A673 (cell line): Measurements from ENCODE around the gene HSD11B2. TPM values are rescaled to one million over a fixed set of nuclear protein-coding genes. Genes with fewer than 3 reads are reported as not detected.
A peak's percentile ranks its signal among the peaks of the same experiment; 100 is the strongest.

Source experiments
- BruUV-seq: library from RNA; stranded (reverse); fragments of 400-500 nt; replicated peaks from 2 replicates; lab custom pipeline; 2021; lab: Mats Ljungman, UMichigan
- CTCF ChIA-PET: fragments of 300-600 bp; sonication (Branson Sonifier 250); formaldehyde crosslinking; loops from one replicate; lab custom pipeline; 2022; ENCODE audit warnings: antibody characterized with exemption; lab: Charles Lee
- POLR2A ChIA-PET: fragments of 300-600 bp; sonication (Branson Sonifier 250); formaldehyde crosslinking; loops from one replicate; lab custom pipeline; 2022; ENCODE audit warnings: antibody characterized with exemption; ENCODE audit not compliant: low non-redundant PET; lab: Charles Lee
- DNase-seq: peaks from one replicate; pipeline ENCODE4 v3.0.0-alpha.2; 2015; ENCODE audit warnings: low spot score
- H3K27ac ChIP-seq: fragments of 200-600 bp; sonication (generic); 2 replicates; pipeline ENCODE4 v1.5.1; 2016; ENCODE audit warnings: mixed run types, low read depth, mild to moderate bottlenecking, mixed read lengths, antibody characterized with exemption, low read length; ENCODE audit not compliant: poor library complexity, severe bottlenecking
- H3K27me3 ChIP-seq: fragments of 200-600 bp; sonication (generic); replicated peaks from 2 replicates; pipeline ENCODE4 v1.6.1; 2017; ENCODE audit warnings: mixed run types, low read depth, mild to moderate bottlenecking, mixed read lengths, antibody characterized with exemption, low read length; ENCODE audit not compliant: insufficient read depth, poor library complexity
- H3K36me3 ChIP-seq: fragments of 200-600 bp; sonication (generic); 2 replicates; pipeline ENCODE4 v1.6.1; 2016; ENCODE audit warnings: mixed run types, mild to moderate bottlenecking, mixed read lengths, antibody characterized with exemption, low read length; ENCODE audit not compliant: insufficient read depth, poor library complexity, severe bottlenecking
- H3K4me1 ChIP-seq: fragments of 200-600 bp; sonication (generic); 2 replicates; pipeline ENCODE4 v1.6.1; 2017; ENCODE audit warnings: mixed run types, mild to moderate bottlenecking, mixed read lengths, antibody characterized with exemption, low read length; ENCODE audit not compliant: insufficient read depth, poor library complexity, severe bottlenecking
- H3K4me3 ChIP-seq: fragments of 200-600 bp; sonication (generic); 2 replicates; pipeline ENCODE4 v1.5.1; 2016; ENCODE audit warnings: low read depth, mixed run types, mild to moderate bottlenecking, mixed read lengths, low read length; ENCODE audit not compliant: poor library complexity, severe bottlenecking
- H3K9me3 ChIP-seq: fragments of 200-600 bp; sonication (generic); 2 replicates; pipeline ENCODE4 v1.6.1; 2016; ENCODE audit warnings: mixed run types, low read depth, mild to moderate bottlenecking, mixed read lengths, antibody characterized with exemption, low read length; ENCODE audit not compliant: poor library complexity, severe bottlenecking
- EZH2 ChIP-seq: fragments of 200-600 bp; sonication (generic); IDR thresholded peaks from 2 replicates; pipeline ENCODE4 v1.6.1; 2017; ENCODE audit warnings: borderline replicate concordance, low read depth, mild to moderate bottlenecking, mixed read lengths, antibody characterized with exemption, low read length; ENCODE audit not compliant: poor library complexity, severe bottlenecking
- intact Hi-C: fragments of 100-400 bp; cut with micrococcal nuclease; formaldehyde crosslinking; loops from one replicate; pipeline ENCODE4 v1.10.0; 2022; ENCODE audit not compliant: unreplicated experiment
- total RNA-seq: library from RNA; stranded (reverse); gene quantifications from 2 replicates; pipeline ENCODE4 v1.2.3, GENCODE V29; 2021
- TF ChIP-seq, protein P1 (sequence below): fragments of 300-800, 200-600 bp; sonication (generic); conservative IDR thresholded peaks from 2 replicates; pipeline ENCODE4 v1.5.1; 2017; ENCODE audit warnings: low read depth, mild to moderate bottlenecking, antibody characterized with exemption, low read length, moderate library complexity, mixed read lengths

Gene HSD11B2
- total RNA-seq, 1 experiment from 2014 or later: 2.3 TPM

DNA sequence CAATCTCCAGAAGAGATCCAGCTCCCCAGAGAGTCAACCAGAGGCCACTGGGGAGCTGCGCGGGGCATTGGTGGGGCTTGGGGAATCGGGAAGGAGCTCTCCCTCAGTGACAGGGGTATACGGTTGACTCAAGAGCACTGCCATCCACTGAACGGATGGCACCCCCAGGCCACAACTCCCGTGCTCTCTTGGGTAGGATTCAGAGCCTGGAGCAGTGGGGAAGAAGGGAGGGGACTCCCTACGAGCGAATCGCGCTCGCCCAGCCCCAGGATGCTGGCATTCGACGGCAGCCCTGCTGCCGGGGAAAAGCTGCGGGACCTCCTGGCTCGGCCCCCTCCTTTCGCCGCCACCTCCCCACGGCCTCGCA lies 37.1 kb upstream of the HSD11B2 start:
- POLR2A ChIA-PET: no interaction called here
- DNase-seq: no peak
- no peak overlapping the region for H3K27ac ChIP-seq
- H3K36me3 ChIP-seq: no peaks in the 10 kb centered on the region
- H3K9me3 ChIP-seq: no peaks in the 10 kb centered on the region
- BruUV-seq: no TSS peak
- H3K27me3 ChIP-seq: peaks cover 8% of the 10 kb centered on the region
- peaks cover 14% of the 10 kb centered on the region for H3K4me1 ChIP-seq
- CTCF ChIA-PET: interaction anchor here (0.5 to 1.2 kb wide), 4 partner anchors 67 to 173 kb away, joined by 4 to 20 read pairs (median 8); partner anchors contain the start of genes KCTD19 and LRRC36
- intact Hi-C loops: no loop called here
- H3K4me3 ChIP-seq: peak overlapping the region; percentile 31
- TF ChIP-seq EZH2: no peak
- TF ChIP-seq, protein P1, sequence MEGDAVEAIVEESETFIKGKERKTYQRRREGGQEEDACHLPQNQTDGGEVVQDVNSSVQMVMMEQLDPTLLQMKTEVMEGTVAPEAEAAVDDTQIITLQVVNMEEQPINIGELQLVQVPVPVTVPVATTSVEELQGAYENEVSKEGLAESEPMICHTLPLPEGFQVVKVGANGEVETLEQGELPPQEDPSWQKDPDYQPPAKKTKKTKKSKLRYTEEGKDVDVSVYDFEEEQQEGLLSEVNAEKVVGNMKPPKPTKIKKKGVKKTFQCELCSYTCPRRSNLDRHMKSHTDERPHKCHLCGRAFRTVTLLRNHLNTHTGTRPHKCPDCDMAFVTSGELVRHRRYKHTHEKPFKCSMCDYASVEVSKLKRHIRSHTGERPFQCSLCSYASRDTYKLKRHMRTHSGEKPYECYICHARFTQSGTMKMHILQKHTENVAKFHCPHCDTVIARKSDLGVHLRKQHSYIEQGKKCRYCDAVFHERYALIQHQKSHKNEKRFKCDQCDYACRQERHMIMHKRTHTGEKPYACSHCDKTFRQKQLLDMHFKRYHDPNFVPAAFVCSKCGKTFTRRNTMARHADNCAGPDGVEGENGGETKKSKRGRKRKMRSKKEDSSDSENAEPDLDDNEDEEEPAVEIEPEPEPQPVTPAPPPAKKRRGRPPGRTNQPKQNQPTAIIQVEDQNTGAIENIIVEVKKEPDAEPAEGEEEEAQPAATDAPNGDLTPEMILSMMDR: no peak

DNA sequence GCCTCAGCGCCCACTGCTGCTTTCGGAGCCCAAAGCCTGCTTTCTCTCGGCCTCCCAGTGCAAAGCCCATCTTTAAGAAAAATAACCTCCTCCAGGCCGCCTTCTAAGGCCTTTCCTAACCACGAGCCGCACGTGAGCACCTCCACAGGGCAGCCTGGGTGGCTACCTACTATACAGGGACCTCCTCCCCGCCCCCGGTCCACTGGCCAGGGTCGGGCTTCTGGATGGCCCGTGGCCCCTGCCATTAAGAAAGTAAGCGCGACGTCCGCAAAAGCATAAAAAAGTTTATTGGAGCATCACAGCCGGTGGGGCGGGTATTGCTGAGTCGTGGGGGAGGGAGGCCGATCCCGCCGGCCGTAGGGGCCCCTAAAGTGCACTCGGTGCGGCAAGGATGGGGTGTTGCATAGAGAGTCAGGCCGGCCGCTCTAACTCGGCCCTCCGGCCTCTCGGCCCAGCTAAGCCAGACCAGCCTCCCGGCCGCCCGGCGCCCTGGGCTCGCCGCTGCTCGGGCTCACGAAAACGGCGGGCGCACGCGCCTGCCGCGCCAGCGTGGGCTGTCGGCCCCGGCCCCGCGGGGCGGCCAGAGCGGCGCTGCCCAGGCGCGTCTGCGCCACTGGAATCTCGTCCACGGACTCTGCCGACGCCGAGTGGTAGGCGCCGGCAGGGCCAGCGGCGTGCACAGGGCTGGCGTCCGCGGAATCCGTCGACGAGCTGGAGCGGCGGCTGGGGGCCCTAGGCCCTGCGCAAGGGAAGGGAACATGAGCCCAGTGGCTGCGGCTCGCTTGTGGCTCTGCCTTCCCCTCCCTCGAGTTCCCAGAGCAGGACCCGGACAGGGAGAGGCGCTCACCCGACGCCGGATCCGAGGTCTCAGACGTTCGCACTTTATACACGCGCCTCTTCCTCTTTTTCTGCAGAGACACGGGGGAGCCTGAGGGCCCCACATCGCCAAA lies 36.5 kb upstream of the HSD11B2 start:
- Histone ChIP-seq H3K36me3 (no peaks in the 10 kb centered on the region), H3K27ac (no peak overlapping the region), H3K4me3 (no peak overlapping the region), H3K9me3 (no peaks in the 10 kb centered on the region), H3K4me1 (peaks cover 14% of the 10 kb centered on the region), H3K27me3 (peaks cover 8% of the 10 kb centered on the region)
- intact Hi-C loops: loop anchor here (5.0 kb wide), 1 partner anchor 442 kb away; no protein-coding TSS in a partner anchor
- no peak for DNase-seq
- CTCF ChIA-PET: interaction anchor here (0.5 to 1.2 kb wide), 4 partner anchors 68 to 173 kb away, joined by 4 to 20 read pairs (median 8); partner anchors contain the start of genes KCTD19 and LRRC36
- no peak for TF ChIP-seq EZH2
- TF ChIP-seq, protein P1: no peak
- BruUV-seq: no TSS peak
- POLR2A ChIA-PET: no interaction called here

DNA sequence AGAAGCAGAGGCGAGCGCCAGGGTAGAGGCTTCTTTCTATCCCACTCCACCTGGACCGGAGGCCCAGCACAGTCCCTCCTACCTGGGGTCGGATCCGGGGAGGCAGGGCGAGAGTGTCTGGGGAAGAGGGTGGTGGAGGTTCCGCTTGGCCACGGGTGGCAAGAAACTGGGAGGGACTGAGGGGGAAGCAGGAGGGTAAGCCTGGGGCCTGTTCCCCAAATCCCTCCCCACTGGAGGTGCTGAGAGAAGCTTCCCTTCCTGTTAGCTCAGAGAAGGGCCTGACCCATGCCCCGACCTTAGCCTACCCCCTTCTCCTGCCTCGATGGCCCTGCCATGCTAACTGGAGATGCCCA lies 35.8 kb upstream of the HSD11B2 start:
- Histone ChIP-seq H3K9me3 (no peaks in the 10 kb centered on the region), H3K27ac (no peak overlapping the region), H3K27me3 (peaks cover 8% of the 10 kb centered on the region), H3K4me3 (no peak overlapping the region), H3K4me1 (peaks cover 14% of the 10 kb centered on the region), H3K36me3 (no peaks in the 10 kb centered on the region)
- ChIA-PET CTCF (interaction anchor here (1.1 kb wide), 1 partner anchor 68 kb away, joined by 3 read pairs; no protein-coding TSS in a partner anchor), POLR2A (no interaction called here)
- DNase-seq: no peak
- BruUV-seq: no TSS peak
- TF ChIP-seq, protein P1: no peak
- no peak for TF ChIP-seq EZH2
- intact Hi-C loops: loop anchor here (5.0 kb wide), 1 partner anchor 443 kb away; no protein-coding TSS in a partner anchor
